Measurements from ENCODE around the gene GPR3.

GRCh38 chr1:27366411-27367159 lies 25.8 kb upstream of the GPR3 start, which contains the start of gene MAP3K6:
- TF ChIP-seq POLR2AphosphoS5 (IDR thresholded peaks at IDR 0.05; ENCODE audit: borderline replicate concordance, low read depth, low read length) (no peak; the same call in none of the 2 replicates), EZH2 (IDR thresholded peaks at IDR 0.05) (no peak), FOXP2 (optimal IDR thresholded peaks at IDR 0.05; ENCODE audit: control extremely low read depth, extremely low read length, insufficient read depth) (no peak)

All from SK-N-MC (cell line).